HG03558 (cell line): ENCODE measurements around the gene SECISBP2.

Experiments
- ATAC-seq: cut with Tn5 transposase; IDR thresholded peaks from one replicate; pipeline ENCODE4 v1.9.1; 2021; ENCODE audit warnings: moderate number of reproducible peaks; ENCODE audit not compliant: unreplicated experiment; ENCODE audit errors: extremely low read depth

Gene SECISBP2

GRCh38 chr9:89400403-89401116 is 82.3 kb downstream of the SECISBP2 start:
- ATAC-seq = no peak

GRCh38 chr9:89402695-89403427 is 84.6 kb downstream of the SECISBP2 start:
- no peak for ATAC-seq

- ATAC-seq = no peak
Measured at GRCh38 chr9:89404074-89404473, 85.8 kb downstream of the SECISBP2 start.

GRCh38 chr9:89405826-89406225 is 87.5 kb downstream of the SECISBP2 start:
- ATAC-seq = no peak

GRCh38 chr9:89407070-89407469 is 88.8 kb downstream of the SECISBP2 start:
- no peak for ATAC-seq

- ATAC-seq = no peak
Measured at GRCh38 chr9:89408628-89409101, 90.4 kb downstream of the SECISBP2 start.
